OCI-LY3 (cell line): ENCODE measurements around the gene FREY1.
A peak's percentile ranks its signal among the peaks of the same experiment; 100 is the strongest.

ENCODE experiments used
- H2AFZ ChIP-seq: fragments of 200-600, 300-600 bp; shearing (Covaris generic); 2 replicates; pipeline ENCODE4 v1.6.0; 2014; ENCODE audit warnings: antibody characterized with exemption, low read depth, low read length
- H3K27ac ChIP-seq: fragments of 200-600, 300-600 bp; sonication (generic); 2 replicates; pipeline ENCODE4 v1.5.1; 2014; ENCODE audit warnings: mild to moderate bottlenecking, low read length, moderate library complexity, mixed read lengths
- H3K27me3 ChIP-seq: fragments of 200-600, 300-600 bp; sonication (generic); 2 replicates; pipeline ENCODE4 v1.6.1; 2014; ENCODE audit warnings: low read depth, low read length, mixed read lengths
- H3K36me3 ChIP-seq: fragments of 200-600, 300-600 bp; sonication (generic); replicated peaks from 2 replicates; pipeline ENCODE3; 2014; ENCODE audit warnings: low read depth, low read length, mixed read lengths
- H3K4me1 ChIP-seq: fragments of 300-600, 200-600 bp; sonication (generic); 2 replicates; pipeline ENCODE4 v1.6.1; 2014; ENCODE audit warnings: low read length, mixed read lengths
- H3K4me2 ChIP-seq: fragments of 200-600, 300-600 bp; sonication (generic); 2 replicates; pipeline ENCODE4 v1.6.1; 2014; ENCODE audit warnings: low read length, mixed read lengths
- H3K4me3 ChIP-seq: fragments of 300-600, 200-600 bp; sonication (generic); 2 replicates; pipeline ENCODE4 v1.5.1; 2014; ENCODE audit warnings: antibody characterized with exemption, mild to moderate bottlenecking, low read length, moderate library complexity
- H3K79me2 ChIP-seq: fragments of 300-600, 200-600 bp; shearing (Covaris generic); 2 replicates; pipeline ENCODE4 v1.6.1; 2014; ENCODE audit warnings: mild to moderate bottlenecking, low read length, mixed read lengths
- H3K9ac ChIP-seq: fragments of 300-600, 200-600 bp; shearing (Covaris generic); 2 replicates; pipeline ENCODE4 v1.6.0; 2014; ENCODE audit warnings: mild to moderate bottlenecking, low read length, moderate library complexity
- H3K9me3 ChIP-seq: fragments of 200-600, 300-600 bp; shearing (Covaris generic); 2 replicates; pipeline ENCODE4 v1.6.1; 2014; ENCODE audit warnings: low read length, mixed read lengths; ENCODE audit not compliant: insufficient read depth
- H4K20me1 ChIP-seq: fragments of 200-600, 300-600 bp; sonication (generic); 2 replicates; pipeline ENCODE4 v1.6.1; 2016; ENCODE audit warnings: low read length, mixed read lengths; ENCODE audit not compliant: insufficient read depth
- EZH2phosphoT487 ChIP-seq: fragments of 200-600 bp; shearing (Covaris generic); IDR thresholded peaks from 2 replicates; pipeline ENCODE4 v1.6.1; 2018; ENCODE audit warnings: antibody characterized with exemption, mixed run types, low read depth
- TF ChIP-seq, protein P1 (sequence below): fragments of 200-600, 300-600 bp; sonication (generic); IDR thresholded peaks from 2 replicates; pipeline ENCODE4 v1.5.1; 2014; ENCODE audit warnings: antibody characterized with exemption, low read length, low read depth

FREY1 gene

DNA sequence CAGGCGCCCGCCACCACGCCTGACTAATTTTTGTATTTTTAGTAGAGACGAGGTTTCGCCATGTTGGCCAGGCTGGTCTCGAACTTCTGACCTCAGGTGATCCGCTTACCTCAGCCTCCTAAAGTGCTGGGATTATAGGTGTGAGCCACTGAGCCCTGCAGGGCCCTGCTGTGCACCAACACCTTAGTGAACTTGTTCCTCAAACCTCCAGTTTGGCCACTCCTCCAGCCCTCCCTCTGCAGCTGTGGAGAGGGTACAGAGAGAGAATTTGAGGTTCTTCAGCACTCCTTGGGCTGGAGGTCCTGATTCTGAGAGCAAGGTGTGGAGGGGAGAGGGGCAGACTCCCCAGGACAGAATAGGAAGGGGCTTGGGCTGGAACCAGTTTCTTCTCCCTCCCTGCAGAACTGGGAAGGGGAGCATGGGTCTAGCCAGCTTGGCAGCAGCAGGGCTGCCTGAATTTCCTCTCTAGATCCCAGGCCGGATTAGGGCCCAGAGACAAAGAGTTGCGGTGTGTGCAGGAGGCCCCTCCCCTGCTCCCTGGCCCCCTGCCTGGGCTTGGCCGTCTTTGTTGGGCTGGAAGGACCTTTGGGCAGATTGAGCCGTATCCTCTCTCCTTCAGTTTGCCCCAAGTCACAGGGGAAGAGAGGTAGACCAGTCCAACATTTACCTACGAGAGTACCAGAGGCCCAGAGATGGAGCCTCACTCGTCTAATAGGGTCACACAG is 12.9 kb upstream of the FREY1 start:
- Histone ChIP-seq H2AFZ (no peak overlapping the region), H3K27ac (no peak overlapping the region), H4K20me1 (no peaks in the 10 kb centered on the region), H3K36me3 (peaks cover 5% of the 10 kb centered on the region), H3K9ac (no peak overlapping the region), H3K4me2 (no peak overlapping the region), H3K4me3 (no peak overlapping the region), H3K4me1 (peaks cover 8% of the 10 kb centered on the region; the same call in 1 of the 2 replicates), H3K9me3 (no peaks in the 10 kb centered on the region), H3K79me2 (peaks cover 18% of the 10 kb centered on the region), H3K27me3 (no peaks in the 10 kb centered on the region)
- TF ChIP-seq, protein P1, sequence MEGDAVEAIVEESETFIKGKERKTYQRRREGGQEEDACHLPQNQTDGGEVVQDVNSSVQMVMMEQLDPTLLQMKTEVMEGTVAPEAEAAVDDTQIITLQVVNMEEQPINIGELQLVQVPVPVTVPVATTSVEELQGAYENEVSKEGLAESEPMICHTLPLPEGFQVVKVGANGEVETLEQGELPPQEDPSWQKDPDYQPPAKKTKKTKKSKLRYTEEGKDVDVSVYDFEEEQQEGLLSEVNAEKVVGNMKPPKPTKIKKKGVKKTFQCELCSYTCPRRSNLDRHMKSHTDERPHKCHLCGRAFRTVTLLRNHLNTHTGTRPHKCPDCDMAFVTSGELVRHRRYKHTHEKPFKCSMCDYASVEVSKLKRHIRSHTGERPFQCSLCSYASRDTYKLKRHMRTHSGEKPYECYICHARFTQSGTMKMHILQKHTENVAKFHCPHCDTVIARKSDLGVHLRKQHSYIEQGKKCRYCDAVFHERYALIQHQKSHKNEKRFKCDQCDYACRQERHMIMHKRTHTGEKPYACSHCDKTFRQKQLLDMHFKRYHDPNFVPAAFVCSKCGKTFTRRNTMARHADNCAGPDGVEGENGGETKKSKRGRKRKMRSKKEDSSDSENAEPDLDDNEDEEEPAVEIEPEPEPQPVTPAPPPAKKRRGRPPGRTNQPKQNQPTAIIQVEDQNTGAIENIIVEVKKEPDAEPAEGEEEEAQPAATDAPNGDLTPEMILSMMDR = no peak
- no peak for TF ChIP-seq EZH2phosphoT487

DNA sequence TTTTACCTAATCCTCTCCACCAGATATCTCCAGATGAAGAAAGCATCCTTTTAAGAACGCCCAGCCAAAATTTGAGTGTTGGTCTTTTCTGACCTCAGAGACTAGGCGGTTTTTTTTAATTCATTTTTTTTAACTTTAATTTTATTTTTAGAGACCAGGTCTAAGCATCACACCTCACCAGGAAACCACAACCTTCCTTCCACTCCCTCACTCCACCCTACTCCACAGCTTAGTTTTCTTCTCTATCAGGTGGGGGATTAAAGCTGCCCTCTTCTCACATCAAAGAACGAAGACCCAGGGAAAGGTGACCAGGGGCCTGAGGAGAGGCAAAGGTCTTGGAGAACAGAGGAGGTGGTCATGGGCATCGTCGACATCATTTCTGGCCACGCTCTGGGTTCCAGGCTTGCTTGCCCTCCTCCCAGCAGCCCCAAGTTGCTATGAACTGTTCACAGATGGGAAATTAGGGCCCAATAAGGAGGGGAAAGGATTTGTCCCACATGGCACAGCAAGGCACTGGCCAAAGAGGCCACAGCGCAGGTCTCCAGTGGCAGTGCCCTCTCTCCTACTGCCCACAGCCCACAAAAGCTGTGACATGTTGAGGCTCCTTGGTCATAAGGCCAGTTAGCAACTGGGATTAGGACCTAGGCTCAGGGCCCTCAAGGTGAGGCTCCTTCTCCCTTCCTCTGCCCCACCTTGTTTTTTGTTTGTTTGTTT is 12.0 kb upstream of the FREY1 start:
- Histone ChIP-seq H3K4me3 (peak overlapping the region; percentile 95), H3K9me3 (no peaks in the 10 kb centered on the region), H3K36me3 (peaks cover 5% of the 10 kb centered on the region), H4K20me1 (no peaks in the 10 kb centered on the region), H3K27me3 (no peaks in the 10 kb centered on the region), H3K27ac (no peak overlapping the region), H2AFZ (0 out of 2 replicates have a peak overlapping the region, but pooled peaks have one; percentile 17), H3K79me2 (peaks cover 18% of the 10 kb centered on the region), H3K4me1 (peaks cover 8% of the 10 kb centered on the region; the same call in 1 of the 2 replicates), H3K4me2 (peak overlapping the region; percentile 87), H3K9ac (peak overlapping the region; percentile 86; the same call in 1 of the 2 replicates)
- TF ChIP-seq EZH2phosphoT487 = no peak
- TF ChIP-seq, protein P1 = no peak

DNA sequence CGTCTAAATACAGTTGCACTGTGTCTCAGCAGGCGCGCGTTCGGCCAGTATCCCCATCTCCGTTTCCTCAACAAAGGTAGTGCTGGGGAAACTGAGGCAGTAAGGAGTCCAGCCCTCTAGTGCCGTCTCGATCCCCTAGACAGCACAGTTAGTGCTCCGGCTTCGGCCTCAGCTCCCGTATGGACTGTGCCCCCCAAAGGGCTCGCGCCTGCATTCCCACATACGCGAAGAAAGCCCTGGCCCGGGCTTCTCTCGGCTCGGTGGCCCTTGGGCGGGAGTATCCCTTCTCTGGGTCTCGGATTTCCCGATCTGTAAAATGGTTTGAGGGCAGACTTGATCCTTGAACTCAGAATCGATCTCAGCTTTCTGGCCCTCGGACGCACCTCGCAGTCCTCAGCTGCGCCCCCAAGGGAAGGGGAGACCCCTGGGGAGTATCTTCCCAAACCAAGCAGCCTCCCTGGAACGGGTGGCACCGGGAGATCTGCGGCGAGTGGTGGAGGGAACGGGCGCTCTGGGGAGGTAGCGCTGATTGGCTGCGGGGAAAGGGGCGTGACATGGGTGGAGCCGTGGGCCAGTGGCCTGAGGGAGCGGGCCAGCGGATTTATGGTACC is 11.4 kb upstream of the FREY1 start:
- Histone ChIP-seq H3K9me3 (no peaks in the 10 kb centered on the region), H3K4me1 (peaks cover 8% of the 10 kb centered on the region; the same call in 1 of the 2 replicates), H3K36me3 (peaks cover 6% of the 10 kb centered on the region), H2AFZ (peak overlapping the region; percentile 70), H3K4me3 (peak overlapping the region; percentile 95), H3K79me2 (peaks cover 18% of the 10 kb centered on the region), H3K4me2 (peak overlapping the region; percentile 87), H3K9ac (peak overlapping the region; percentile 86), H4K20me1 (no peaks in the 10 kb centered on the region), H3K27me3 (no peaks in the 10 kb centered on the region), H3K27ac (peak overlapping the region; percentile 81)
- TF ChIP-seq, protein P1 = no peak
- TF ChIP-seq EZH2phosphoT487 = no peak
